ENCODE data around the gene GIPC1.
"Not testable (repeated sequence)": the region's sequence is repeated elsewhere in the genome, so short reads cannot be mapped to it uniquely, and the experiment has no call there.

The GIPC1 gene

GRCh38 chr19:14473073-14473977 lies 22.6 kb downstream of the GIPC1 start:
- Histone ChIP-seq H3K4me3 (ENCODE audit: low read length) (peak overlapping the region; percentile 24), H3K4me1 (ENCODE audit: control insufficient read depth, insufficient read depth, low read length) (peaks cover 49% of the 10 kb centered on the region), H3K9ac (ENCODE audit: low read depth, low read length) (no peak overlapping the region), H3K36me3 (ENCODE audit: insufficient read depth, low read length) (peaks cover 17% of the 10 kb centered on the region), H3K27me3 (ENCODE audit: control insufficient read depth, insufficient read depth, low read length) (no peaks in the 10 kb centered on the region), H3K9me3 (replicated peaks; ENCODE audit: low read length) (no peaks in the 10 kb centered on the region), H3K4me2 (ENCODE audit: low read length) (peak overlapping the region; percentile 79)

DNA sequence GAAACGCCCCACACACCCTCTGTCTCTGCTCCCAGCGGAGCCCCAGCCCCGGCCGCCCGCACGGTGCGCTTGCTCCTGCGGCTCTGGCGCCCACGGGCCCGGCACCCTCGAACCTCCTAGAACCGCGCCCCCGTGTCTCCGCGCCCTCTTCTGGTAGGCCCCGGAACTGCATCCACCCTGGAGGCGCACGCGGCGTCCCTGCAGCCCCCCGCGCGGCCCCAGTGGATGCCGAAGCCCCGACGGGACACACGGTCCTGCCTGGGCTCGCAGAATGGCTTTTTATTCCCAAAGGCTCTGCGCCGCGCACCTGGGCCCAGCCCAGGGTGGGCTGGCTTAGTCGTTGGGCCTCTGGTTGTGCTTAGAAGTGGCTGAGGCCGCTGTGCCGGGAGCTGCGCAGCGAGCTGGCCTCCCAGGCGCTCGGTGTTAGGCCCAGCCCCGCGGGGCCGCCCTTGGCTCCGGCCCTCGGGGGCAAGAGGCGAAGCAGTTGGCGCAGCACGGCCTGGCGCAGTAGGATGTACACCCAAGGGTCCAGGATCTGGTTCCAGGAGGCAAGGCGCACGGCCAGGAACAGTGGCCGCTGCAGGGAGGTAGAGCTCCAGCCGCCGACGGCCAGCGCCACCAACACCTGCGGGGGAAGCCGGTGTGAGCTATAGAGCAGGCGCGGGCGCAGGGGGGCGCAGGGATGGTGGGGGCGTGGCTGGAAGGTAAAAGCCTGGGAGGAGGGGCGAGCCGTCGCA lies 23.6 kb downstream of the GIPC1 start:
- no peak overlapping the region for H3K4me3 ChIP-seq (ENCODE audit: low read length)

GRCh38 chr19:14471436-14472187 lies 24.3 kb downstream of the GIPC1 start:
- no peak overlapping the region for H3K4me3 ChIP-seq (ENCODE audit: low read length)
- peaks cover 43% of the 10 kb centered on the region for H3K4me1 ChIP-seq (ENCODE audit: control insufficient read depth, insufficient read depth, low read length)
- H3K9ac ChIP-seq (ENCODE audit: low read depth, low read length): no peak overlapping the region
- H3K27me3 ChIP-seq (ENCODE audit: control insufficient read depth, insufficient read depth, low read length): no peaks in the 10 kb centered on the region
- peak overlapping the region; percentile 60 for H3K4me2 ChIP-seq (ENCODE audit: low read length)
- peaks cover 23% of the 10 kb centered on the region for H3K36me3 ChIP-seq (ENCODE audit: insufficient read depth, low read length)
- no peaks in the 10 kb centered on the region for H3K9me3 ChIP-seq (replicated peaks; ENCODE audit: low read length)

More for the DNA sequence above, 23.6 kb downstream of the GIPC1 start:
- H3K9me3 ChIP-seq (replicated peaks; ENCODE audit: low read length): no peaks in the 10 kb centered on the region
- H3K27me3 ChIP-seq (ENCODE audit: control insufficient read depth, insufficient read depth, low read length): no peaks in the 10 kb centered on the region
- peaks cover 22% of the 10 kb centered on the region for H3K36me3 ChIP-seq (ENCODE audit: insufficient read depth, low read length)
- H3K9ac ChIP-seq (ENCODE audit: low read depth, low read length): no peak overlapping the region
- peak overlapping the region; percentile 60 for H3K4me2 ChIP-seq (ENCODE audit: low read length)
- peaks cover 49% of the 10 kb centered on the region for H3K4me1 ChIP-seq (ENCODE audit: control insufficient read depth, insufficient read depth, low read length)

DNA sequence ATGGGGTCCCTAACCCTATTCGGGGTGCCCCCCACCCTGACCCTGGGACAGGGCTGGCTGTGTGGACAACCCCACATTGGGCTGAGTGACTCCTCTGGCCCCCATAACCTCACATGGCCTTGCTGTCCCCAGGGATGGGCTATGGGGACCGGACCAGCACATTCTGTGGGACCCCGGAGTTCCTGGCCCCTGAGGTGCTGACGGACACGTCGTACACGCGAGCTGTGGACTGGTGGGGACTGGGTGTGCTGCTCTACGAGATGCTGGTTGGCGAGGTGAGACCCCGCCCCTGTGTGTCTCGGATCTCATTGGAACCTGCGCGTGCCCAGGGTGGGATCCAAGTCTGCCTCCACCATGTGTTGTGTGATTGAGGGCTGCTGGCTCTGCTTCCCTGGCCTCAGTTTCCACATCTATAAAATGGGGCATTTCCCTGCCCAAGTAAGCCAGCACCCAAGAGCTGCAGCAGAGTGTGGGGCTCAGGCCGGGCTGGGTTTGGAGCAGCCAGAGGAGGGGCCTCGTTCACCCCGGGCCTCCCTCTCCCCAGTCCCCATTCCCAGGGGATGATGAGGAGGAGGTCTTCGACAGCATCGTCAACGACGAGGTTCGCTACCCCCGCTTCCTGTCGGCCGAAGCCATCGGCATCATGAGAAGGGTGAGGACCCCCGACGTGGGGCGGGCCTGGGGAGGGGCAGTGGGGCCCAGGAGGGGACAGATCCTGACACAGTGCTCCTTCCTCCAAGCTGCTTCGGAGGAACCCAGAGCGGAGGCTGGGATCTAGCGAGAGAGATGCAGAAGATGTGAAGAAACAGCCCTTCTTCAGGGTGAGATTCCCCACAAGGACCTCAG lies 25.7 kb downstream of the GIPC1 start:
- H3K36me3 ChIP-seq (ENCODE audit: insufficient read depth, low read length): peaks cover 23% of the 10 kb centered on the region
- H3K4me3 ChIP-seq (ENCODE audit: low read length): no peak overlapping the region

DNA sequence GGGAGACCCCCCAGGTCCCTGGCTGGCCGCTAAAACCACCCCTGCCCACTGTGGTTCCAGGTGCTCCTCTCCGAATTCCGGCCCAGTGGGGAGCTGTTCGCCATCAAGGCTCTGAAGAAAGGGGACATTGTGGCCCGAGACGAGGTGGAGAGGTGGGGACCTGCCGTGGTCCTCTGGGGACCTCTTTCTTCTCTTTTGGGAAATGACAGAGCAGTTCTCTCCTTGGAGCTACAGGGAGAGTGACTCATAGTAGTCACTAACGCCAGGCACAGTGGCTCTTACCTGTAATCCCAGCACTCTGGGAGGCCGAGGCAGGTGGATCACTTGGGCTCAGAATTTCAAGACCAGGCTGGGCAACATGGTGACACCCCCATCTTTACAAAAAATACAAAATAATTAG lies 28.1 kb downstream of the GIPC1 start:
- Histone ChIP-seq H3K9me3 (replicated peaks; ENCODE audit: low read length) (no peaks in the 10 kb centered on the region), H3K36me3 (ENCODE audit: insufficient read depth, low read length) (peaks cover 40% of the 10 kb centered on the region), H3K4me2 (ENCODE audit: low read length) (no peak overlapping the region), H3K4me1 (ENCODE audit: control insufficient read depth, insufficient read depth, low read length) (peaks cover 9% of the 10 kb centered on the region), H3K9ac (ENCODE audit: low read depth, low read length) (no peak overlapping the region), H3K4me3 (ENCODE audit: low read length) (no peak overlapping the region), H3K27me3 (ENCODE audit: control insufficient read depth, insufficient read depth, low read length) (no peaks in the 10 kb centered on the region)

More for the DNA sequence above, 25.7 kb downstream of the GIPC1 start:
- Histone ChIP-seq H3K9me3 (replicated peaks; ENCODE audit: low read length) (no peaks in the 10 kb centered on the region), H3K4me2 (ENCODE audit: low read length) (no peak overlapping the region), H3K4me1 (ENCODE audit: control insufficient read depth, insufficient read depth, low read length) (peaks cover 30% of the 10 kb centered on the region), H3K27me3 (ENCODE audit: control insufficient read depth, insufficient read depth, low read length) (no peaks in the 10 kb centered on the region), H3K9ac (ENCODE audit: low read depth, low read length) (no peak overlapping the region)

- H3K9ac ChIP-seq (ENCODE audit: low read depth, low read length): no peak overlapping the region
- H3K9me3 ChIP-seq (replicated peaks; ENCODE audit: low read length): no peaks in the 10 kb centered on the region
- H3K36me3 ChIP-seq (ENCODE audit: insufficient read depth, low read length): peaks cover 44% of the 10 kb centered on the region
- no peak overlapping the region for H3K4me3 ChIP-seq (ENCODE audit: low read length)
- H3K27me3 ChIP-seq (ENCODE audit: control insufficient read depth, insufficient read depth, low read length): no peaks in the 10 kb centered on the region
- no peak overlapping the region for H3K4me2 ChIP-seq (ENCODE audit: low read length)
- H3K4me1 ChIP-seq (ENCODE audit: control insufficient read depth, insufficient read depth, low read length): peaks cover 6% of the 10 kb centered on the region
Observed at GRCh38 chr19:14467391-14467790, 28.5 kb downstream of the GIPC1 start.

- Histone ChIP-seq H3K36me3 (ENCODE audit: insufficient read depth, low read length) (peaks cover 39% of the 10 kb centered on the region), H3K9ac (ENCODE audit: low read depth, low read length) (no peak overlapping the region), H3K4me1 (ENCODE audit: control insufficient read depth, insufficient read depth, low read length) (no peaks in the 10 kb centered on the region), H3K27me3 (ENCODE audit: control insufficient read depth, insufficient read depth, low read length) (no peaks in the 10 kb centered on the region), H3K9me3 (replicated peaks; ENCODE audit: low read length) (no peaks in the 10 kb centered on the region), H3K4me3 (ENCODE audit: low read length) (no peak overlapping the region), H3K4me2 (ENCODE audit: low read length) (no peak overlapping the region)
Observed at GRCh38 chr19:14463747-14464146, 32.2 kb downstream of the GIPC1 start.

DNA sequence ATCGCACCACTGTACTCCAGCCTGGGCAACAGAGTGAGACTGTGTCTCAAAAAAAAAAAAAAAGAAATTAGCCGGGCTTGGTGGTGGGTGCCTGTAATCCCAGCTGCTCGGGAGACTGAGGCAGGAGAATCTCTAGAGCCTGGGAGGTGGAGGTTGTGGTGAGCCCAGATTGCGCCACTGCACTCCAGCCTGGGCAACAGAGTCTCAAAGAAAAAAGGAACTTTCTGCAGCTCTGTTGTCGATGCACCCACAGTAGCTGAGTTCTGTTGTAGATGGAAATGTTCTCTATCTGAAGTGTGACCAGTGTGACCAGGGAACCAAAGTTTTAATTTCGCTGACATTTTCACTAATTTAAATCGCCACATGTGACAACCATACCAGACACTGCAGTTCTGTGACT lies 33.5 kb downstream of the GIPC1 start:
- not testable (repeated sequence) for H3K4me3 ChIP-seq (ENCODE audit: low read length); H3K4me1 ChIP-seq (ENCODE audit: control insufficient read depth, insufficient read depth, low read length); H3K4me2 ChIP-seq (ENCODE audit: low read length); H3K9ac ChIP-seq (ENCODE audit: low read depth, low read length); H3K9me3 ChIP-seq (replicated peaks; ENCODE audit: low read length); H3K27me3 ChIP-seq (ENCODE audit: control insufficient read depth, insufficient read depth, low read length)
- peaks cover 36% of the 10 kb centered on the region for H3K36me3 ChIP-seq (ENCODE audit: insufficient read depth, low read length)

- Histone ChIP-seq H3K9me3 (replicated peaks; ENCODE audit: low read length) (no peaks in the 10 kb centered on the region), H3K27me3 (ENCODE audit: control insufficient read depth, insufficient read depth, low read length) (no peaks in the 10 kb centered on the region), H3K36me3 (ENCODE audit: insufficient read depth, low read length) (peaks cover 34% of the 10 kb centered on the region), H3K4me3 (ENCODE audit: low read length) (no peak overlapping the region), H3K4me1 (ENCODE audit: control insufficient read depth, insufficient read depth, low read length) (no peaks in the 10 kb centered on the region), H3K4me2 (ENCODE audit: low read length) (no peak overlapping the region), H3K9ac (ENCODE audit: low read depth, low read length) (no peak overlapping the region)
Observed at GRCh38 chr19:14460935-14461334, 35.0 kb downstream of the GIPC1 start.

GRCh38 chr19:14459703-14460102 lies 36.2 kb downstream of the GIPC1 start:
- no peaks in the 10 kb centered on the region for H3K27me3 ChIP-seq (ENCODE audit: control insufficient read depth, insufficient read depth, low read length)
- H3K9ac ChIP-seq (ENCODE audit: low read depth, low read length): no peak overlapping the region
- H3K36me3 ChIP-seq (ENCODE audit: insufficient read depth, low read length): peaks cover 32% of the 10 kb centered on the region
- H3K4me2 ChIP-seq (ENCODE audit: low read length): no peak overlapping the region
- H3K4me3 ChIP-seq (ENCODE audit: low read length): no peak overlapping the region
- H3K4me1 ChIP-seq (ENCODE audit: control insufficient read depth, insufficient read depth, low read length): no peaks in the 10 kb centered on the region
- H3K9me3 ChIP-seq (replicated peaks; ENCODE audit: low read length): no peaks in the 10 kb centered on the region

Data from skeletal muscle satellite cell (primary cell).